SH-SY5Y (cell line): ENCODE results near the gene FSTL4.

Source experiments
- GATA2 ChIP-seq: IDR thresholded peaks from 2 replicates; pipeline ENCODE4 v1.6.1; 2011; ENCODE audit warnings: mild to moderate bottlenecking, low read depth, low read length
- GATA3 ChIP-seq: IDR thresholded peaks from 2 replicates; pipeline ENCODE4 v1.6.1; 2011; ENCODE audit warnings: low read depth, mild to moderate bottlenecking, low read length, moderate library complexity

GRCh38 chr5:133232911-133233310 is 379.4 kb downstream of the FSTL4 start:
- TF ChIP-seq GATA2 (no peak), GATA3 (no peak)
